Heart left ventricle (tissue), 16 donors: ENCODE data around the gene MSGN1. TPM values are rescaled to one million over a fixed set of nuclear protein-coding genes. Genes with fewer than 3 reads are reported as not detected.

Experiments
- ATAC-seq, 4 donors: fragments of 200-7000 bp; cut with Tn5 transposase; one replicate each; pipeline ENCODE4 v1.9.1; 2020 to 2022; ENCODE audit warnings: moderate library complexity in 4 of 4, mild to moderate bottlenecking in 3 of 4, moderate number of reproducible peaks in 1 of 4
- DNase-seq, 5 donors: peaks; one replicate each; pipeline ENCODE4 v3.0.0-alpha.2; 2020
- H3K27ac ChIP-seq, 12 donors: fragments of 200-600 bp; sonication (generic) in 4 of 12; one replicate each; pipeline versions ENCODE4 v1.5.0 to v1.8.0; 2016 to 2022; ENCODE audit warnings: mild to moderate bottlenecking in 2 of 12
- H3K27me3 ChIP-seq, 9 donors: fragments of 200-600 bp; sonication (generic) in 2 of 9; one replicate each; pipeline versions ENCODE4 v1.5.1 to v1.8.0; 2016 to 2022; ENCODE audit warnings: mild to moderate bottlenecking in 3 of 9
- H3K36me3 ChIP-seq, 9 donors: fragments of 200-600 bp; sonication (generic) in 2 of 9; one replicate each; pipeline versions ENCODE4 v1.5.0 to v1.8.0; 2018 to 2022; ENCODE audit warnings: mild to moderate bottlenecking in 2 of 9
- H3K4me1 ChIP-seq, 12 donors: fragments of 200-600 bp; sonication (generic) in 4 of 12; one replicate each; pipeline versions ENCODE4 v1.5.0 to v1.8.0; 2016 to 2022; ENCODE audit warnings: mild to moderate bottlenecking in 3 of 12
- H3K4me3 ChIP-seq, 12 donors: fragments of 200-600 bp; sonication (generic) in 4 of 12; one replicate each; pipeline versions ENCODE4 v1.5.0 to v1.8.0; 2017 to 2022; ENCODE audit warnings: mild to moderate bottlenecking in 9 of 12, moderate library complexity in 4 of 12
- H3K9me3 ChIP-seq, 12 donors: fragments of 200-600 bp; sonication (generic) in 4 of 12; one replicate each; pipeline versions ENCODE4 v1.5.0 to v1.8.0; 2016 to 2022; ENCODE audit warnings: mild to moderate bottlenecking in 1 of 12
- CTCF ChIP-seq, 12 donors: fragments of 200-600 bp; sonication (generic) in 4 of 12; IDR thresholded peaks; one replicate each; pipeline versions ENCODE4 v1.5.0 to v1.8.0; 2018 to 2022; ENCODE audit warnings: antibody characterized with exemption in 12 of 12, mild to moderate bottlenecking in 5 of 12
- POLR2A ChIP-seq, 2 donors: fragments of 450-650 bp; IDR thresholded peaks; one replicate each; pipeline ENCODE4 v1.6.1; 2017; ENCODE audit warnings: antibody characterized with exemption in 2 of 2, mild to moderate bottlenecking in 2 of 2, moderate library complexity in 2 of 2
- WGBS, 4 donors: extraction: QIAGEN DNeasy Blood & Tissue Kit in 2 of 4; methylation state at CpG; one replicate each; pipeline versions ENCODE4 v1.1.5 to v1.1.7; 2013 to 2018; 5-methylcytosine and 5-hydroxymethylcytosine counted together
- intact Hi-C, 10 donors: fragments of 100-400 bp; cut with DNase I; formaldehyde crosslinking; loops; one replicate each; pipeline versions ENCODE4 v1.11.1 to v1.14.2; 2022
- polyA plus RNA-seq, 2 donors: library from polyadenylated mRNA; stranded (reverse); fragments of 200-250 nt; gene quantifications; one replicate each; pipeline ENCODE4 v1.2.3, GENCODE V29; 2013
- total RNA-seq, 9 donors: library from RNA; depleted of rRNA in 2 of 9; stranded (reverse); fragments of >200 nt in 2 of 9; fragmentation: NEBNext Ultra II Directional in 3 of 9; extraction: Animal tissue kit (Norgen Biotek cat#: 25700) in 3 of 9; gene quantifications; one replicate each; pipeline versions ENCODE4 v1.1.0 to v1.2.4, GENCODE V29; 2016 to 2023
- donor health status: ischemic (EF 13 %, LVEDD 7.1; RV severe dilation, severe dysfunction).
- donor health status: healthy with polysubstance abuse.
- donor health status: DM: no; HTN: yes; CAD: no.
- donor health status: DM: no; HTN: no; CAD: no.
- donor health status: ischemic (EF 25% LVEDD 6.9; RV normal size, moderate dysfunction).
- donor health status: ischemic (EF 25% LVEDD 5.7; RV mildly dilated, moderate dysfunction).
- donor health status: healthy.
- donor health status: DM: yes; HTN: yes; CAD: no.
- donor health status: ischemic (EF 35%, LVEDD 5.7; RV mildly dilated, moderate dysfunction).
- donor health status: nonischemic (EF 11% LVEDD 7.7; RV severe dilation, severe dysfunction).
- donor health status: DM: yes; HTN: yes; CAD: no.
- donor health status: PGD.
- donor health status: ischemic (EF 29% LVEDD 5.4; RV normal size, mild dysfunction).
- donor health status: nonischemic (EF 23%, LVEDD 6.1; RV moderate dilation, normal function).

MSGN1 gene
- total and polyA plus RNA-seq, 11 donors = not detected

- Histone ChIP-seq H3K27me3 (no peaks in the 10 kb centered on the region), H3K27ac (no peak overlapping the region), H3K4me3 (no peak overlapping the region), H3K4me1 (peaks cover 0 to 5% (median 0%) of the 10 kb centered on the region in 12 donors), H3K36me3 (no peaks in the 10 kb centered on the region), H3K9me3 (no peaks in the 10 kb centered on the region)
- WGBS, 4 donors = 83 to 89% (median 85%) methylated on average over 6 of the region's 6 CpGs
- TF ChIP-seq POLR2A (IDR thresholded peaks at IDR 0.05) (no peak), CTCF (IDR thresholded peaks at IDR 0.05) (no peak)
- DNase-seq (no peak), ATAC-seq (no peak)
- intact Hi-C loops = no loop called here
Observed at GRCh38 chr2:17793803-17794354, 22.4 kb upstream of the MSGN1 start.

- intact Hi-C loops = no loop called here
- ATAC-seq (no peak), DNase-seq (no peak)
- Histone ChIP-seq H3K27ac (no peak overlapping the region), H3K27me3 (no peaks in the 10 kb centered on the region), H3K9me3 (no peaks in the 10 kb centered on the region), H3K36me3 (no peaks in the 10 kb centered on the region), H3K4me3 (no peak overlapping the region), H3K4me1 (peaks cover 0 to 16% (median 7%) of the 10 kb centered on the region in 12 donors)
- 89 to 93% (median 91%) methylated on average over 5 of the region's 5 CpGs for WGBS, 4 donors
- TF ChIP-seq POLR2A (IDR thresholded peaks at IDR 0.05) = no peak
- TF ChIP-seq CTCF (IDR thresholded peaks at IDR 0.05) = no peak
Observed at GRCh38 chr2:17795309-17795708, 21.0 kb upstream of the MSGN1 start.

- ATAC-seq = no peak
- TF ChIP-seq CTCF (IDR thresholded peaks at IDR 0.05) = no peak
- no peak for TF ChIP-seq POLR2A (IDR thresholded peaks at IDR 0.05)
Observed at GRCh38 chr2:17798338-17798737, 17.9 kb upstream of the MSGN1 start.

GRCh38 chr2:17799301-17800120 lies 16.7 kb upstream of the MSGN1 start:
- TF ChIP-seq POLR2A (IDR thresholded peaks at IDR 0.05) (no peak), CTCF (IDR thresholded peaks at IDR 0.05) (no peak)
- DNase-seq (no peak), ATAC-seq (peak; percentile 41 to 78 (median 63))
- Histone ChIP-seq H3K27me3 (no peaks in the 10 kb centered on the region), H3K9me3 (no peaks in the 10 kb centered on the region), H3K27ac (peak overlapping the region in 1 of 12 donors; percentile 61), H3K4me1 (peaks cover 0 to 21% (median 11%) of the 10 kb centered on the region in 12 donors), H3K36me3 (no peaks in the 10 kb centered on the region), H3K4me3 (peak overlapping the region in 1 of 12 donors; percentile 6)
- 44 to 66% (median 57%) methylated on average over 7 of the region's 7 CpGs for WGBS, 4 donors
- intact Hi-C loops = loop anchor here in 1 of 10 donors (2.0 kb wide), 1 partner anchor 21 kb away; no protein-coding TSS in a partner anchor

More at GRCh38 chr2:17798338-17798737, 17.9 kb upstream of the MSGN1 start:
- no peak overlapping the region for H3K27ac ChIP-seq
- no peaks in the 10 kb centered on the region for H3K27me3 ChIP-seq
- WGBS, 4 donors = 95 to 99% (median 95%) methylated on average over 4 of the region's 4 CpGs
- H3K4me1 ChIP-seq = peaks cover 0 to 21% (median 10%) of the 10 kb centered on the region in 12 donors
- no peak for DNase-seq
- no peak overlapping the region for H3K4me3 ChIP-seq
- H3K36me3 ChIP-seq = no peaks in the 10 kb centered on the region
- intact Hi-C loops = no loop called here
- no peaks in the 10 kb centered on the region for H3K9me3 ChIP-seq
